IPS-18a (cell line): Measurements from ENCODE around the gene DNAJA3.
A peak's percentile ranks its signal among the peaks of the same experiment; 100 is the strongest.

ENCODE experiments used
- H3K27ac ChIP-seq: one replicate; pipeline ENCODE4 v1.5.1; 2013; ENCODE audit warnings: low read length
- H3K27me3 ChIP-seq: one replicate; pipeline ENCODE4 v1.6.1; 2013; ENCODE audit warnings: mild to moderate bottlenecking, low read length; ENCODE audit not compliant: control insufficient read depth, insufficient read depth
- H3K36me3 ChIP-seq: one replicate; pipeline ENCODE4 v1.6.1; 2013; ENCODE audit warnings: low read depth, low read length; ENCODE audit not compliant: control insufficient read depth
- H3K4me1 ChIP-seq: one replicate; pipeline ENCODE4 v1.6.1; 2013; ENCODE audit warnings: low read depth, low read length; ENCODE audit not compliant: control insufficient read depth
- H3K4me3 ChIP-seq: one replicate; pipeline ENCODE4 v1.5.1; 2013; ENCODE audit warnings: low read length
- H3K9ac ChIP-seq: one replicate; pipeline ENCODE4 v1.6.1; 2013; ENCODE audit warnings: mild to moderate bottlenecking, low read length, moderate library complexity
- H3K9me3 ChIP-seq: one replicate; pipeline ENCODE4 v1.6.1; 2013; ENCODE audit warnings: low read depth, low read length; ENCODE audit not compliant: control insufficient read depth

Gene DNAJA3

GRCh38 chr16:4475880-4476788 lies 50.5 kb downstream of the DNAJA3 start, which contains the start of gene HMOX2:
HMOX2 (plus strand) TSS chr16:4476398; CDS start chr16:4505525, 29,127 bp downstream.
- Histone ChIP-seq H3K4me3 (peak within 1 kb of the TSS; percentile 73), H3K36me3 (no peaks in the 10 kb centered on the region), H3K27ac (no peak within 1 kb of the TSS), H3K27me3 (peaks cover 15% of the 10 kb centered on the region), H3K9ac (peak within 1 kb of the TSS; percentile 31), H3K9me3 (peaks cover 4% of the 10 kb centered on the region), H3K4me1 (peaks cover 5% of the 10 kb centered on the region)

- peaks cover 15% of the 10 kb centered on the region for H3K27me3 ChIP-seq
- no peak overlapping the region for H3K9ac ChIP-seq
- H3K4me1 ChIP-seq, result peaks cover 5% of the 10 kb centered on the region
- no peak overlapping the region for H3K27ac ChIP-seq
- no peak overlapping the region for H3K4me3 ChIP-seq
- H3K9me3 ChIP-seq, result peaks cover 4% of the 10 kb centered on the region
- no peaks in the 10 kb centered on the region for H3K36me3 ChIP-seq
Measured at GRCh38 chr16:4477966-4478365, 52.3 kb downstream of the DNAJA3 start.

- H3K4me1 ChIP-seq, result peaks cover 5% of the 10 kb centered on the region
- H3K4me3 ChIP-seq, result no peak overlapping the region
- no peaks in the 10 kb centered on the region for H3K9me3 ChIP-seq
- H3K9ac ChIP-seq, result no peak overlapping the region
- no peak overlapping the region for H3K27ac ChIP-seq
- H3K36me3 ChIP-seq, result no peaks in the 10 kb centered on the region
- no peaks in the 10 kb centered on the region for H3K27me3 ChIP-seq
Measured at GRCh38 chr16:4481526-4481925, 55.9 kb downstream of the DNAJA3 start.

- H3K4me1 ChIP-seq, result peaks cover 5% of the 10 kb centered on the region
- no peak overlapping the region for H3K9ac ChIP-seq
- no peak overlapping the region for H3K27ac ChIP-seq
- H3K9me3 ChIP-seq, result no peaks in the 10 kb centered on the region
- no peaks in the 10 kb centered on the region for H3K36me3 ChIP-seq
- H3K27me3 ChIP-seq, result no peaks in the 10 kb centered on the region
- H3K4me3 ChIP-seq, result no peak overlapping the region
Measured at GRCh38 chr16:4481963-4482362, 56.3 kb downstream of the DNAJA3 start.

- no peaks in the 10 kb centered on the region for H3K9me3 ChIP-seq
- no peaks in the 10 kb centered on the region for H3K36me3 ChIP-seq
- no peak overlapping the region for H3K27ac ChIP-seq
- no peaks in the 10 kb centered on the region for H3K27me3 ChIP-seq
- no peak overlapping the region for H3K4me3 ChIP-seq
- no peaks in the 10 kb centered on the region for H3K4me1 ChIP-seq
- H3K9ac ChIP-seq, result no peak overlapping the region
Measured at GRCh38 chr16:4486126-4486893, 60.6 kb downstream of the DNAJA3 start.

GRCh38 chr16:4487955-4488498 lies 62.4 kb downstream of the DNAJA3 start:
- Histone ChIP-seq H3K9ac (no peak overlapping the region), H3K27ac (no peak overlapping the region), H3K4me3 (no peak overlapping the region), H3K36me3 (no peaks in the 10 kb centered on the region), H3K27me3 (no peaks in the 10 kb centered on the region), H3K9me3 (no peaks in the 10 kb centered on the region), H3K4me1 (no peaks in the 10 kb centered on the region)

GRCh38 chr16:4488499-4488967 lies 62.9 kb downstream of the DNAJA3 start:
- Histone ChIP-seq H3K27me3 (no peaks in the 10 kb centered on the region), H3K9ac (no peak overlapping the region), H3K27ac (no peak overlapping the region), H3K9me3 (no peaks in the 10 kb centered on the region), H3K4me1 (no peaks in the 10 kb centered on the region), H3K4me3 (no peak overlapping the region), H3K36me3 (no peaks in the 10 kb centered on the region)

GRCh38 chr16:4489030-4489429 lies 63.4 kb downstream of the DNAJA3 start:
- Histone ChIP-seq H3K36me3 (no peaks in the 10 kb centered on the region), H3K4me1 (no peaks in the 10 kb centered on the region), H3K27ac (no peak overlapping the region), H3K4me3 (no peak overlapping the region), H3K9me3 (no peaks in the 10 kb centered on the region), H3K27me3 (no peaks in the 10 kb centered on the region), H3K9ac (no peak overlapping the region)

- no peaks in the 10 kb centered on the region for H3K27me3 ChIP-seq
- H3K9ac ChIP-seq, result no peak overlapping the region
- H3K36me3 ChIP-seq, result no peaks in the 10 kb centered on the region
- no peaks in the 10 kb centered on the region for H3K9me3 ChIP-seq
- H3K4me1 ChIP-seq, result no peaks in the 10 kb centered on the region
- no peak overlapping the region for H3K27ac ChIP-seq
- no peak overlapping the region for H3K4me3 ChIP-seq
Measured at GRCh38 chr16:4491898-4492297, 66.2 kb downstream of the DNAJA3 start.

- Histone ChIP-seq H3K27me3 (no peaks in the 10 kb centered on the region), H3K27ac (no peak overlapping the region), H3K4me1 (no peaks in the 10 kb centered on the region), H3K9me3 (no peaks in the 10 kb centered on the region), H3K9ac (no peak overlapping the region), H3K36me3 (no peaks in the 10 kb centered on the region), H3K4me3 (no peak overlapping the region)
Measured at GRCh38 chr16:4494746-4495490, 69.2 kb downstream of the DNAJA3 start.

GRCh38 chr16:4495766-4496165 lies 70.1 kb downstream of the DNAJA3 start:
- no peak overlapping the region for H3K9ac ChIP-seq
- no peaks in the 10 kb centered on the region for H3K27me3 ChIP-seq
- no peaks in the 10 kb centered on the region for H3K4me1 ChIP-seq
- no peaks in the 10 kb centered on the region for H3K36me3 ChIP-seq
- H3K4me3 ChIP-seq, result no peak overlapping the region
- H3K27ac ChIP-seq, result no peak overlapping the region
- H3K9me3 ChIP-seq, result no peaks in the 10 kb centered on the region
